ENCODE measurements around the gene DRC7.

The DRC7 gene, protein sequence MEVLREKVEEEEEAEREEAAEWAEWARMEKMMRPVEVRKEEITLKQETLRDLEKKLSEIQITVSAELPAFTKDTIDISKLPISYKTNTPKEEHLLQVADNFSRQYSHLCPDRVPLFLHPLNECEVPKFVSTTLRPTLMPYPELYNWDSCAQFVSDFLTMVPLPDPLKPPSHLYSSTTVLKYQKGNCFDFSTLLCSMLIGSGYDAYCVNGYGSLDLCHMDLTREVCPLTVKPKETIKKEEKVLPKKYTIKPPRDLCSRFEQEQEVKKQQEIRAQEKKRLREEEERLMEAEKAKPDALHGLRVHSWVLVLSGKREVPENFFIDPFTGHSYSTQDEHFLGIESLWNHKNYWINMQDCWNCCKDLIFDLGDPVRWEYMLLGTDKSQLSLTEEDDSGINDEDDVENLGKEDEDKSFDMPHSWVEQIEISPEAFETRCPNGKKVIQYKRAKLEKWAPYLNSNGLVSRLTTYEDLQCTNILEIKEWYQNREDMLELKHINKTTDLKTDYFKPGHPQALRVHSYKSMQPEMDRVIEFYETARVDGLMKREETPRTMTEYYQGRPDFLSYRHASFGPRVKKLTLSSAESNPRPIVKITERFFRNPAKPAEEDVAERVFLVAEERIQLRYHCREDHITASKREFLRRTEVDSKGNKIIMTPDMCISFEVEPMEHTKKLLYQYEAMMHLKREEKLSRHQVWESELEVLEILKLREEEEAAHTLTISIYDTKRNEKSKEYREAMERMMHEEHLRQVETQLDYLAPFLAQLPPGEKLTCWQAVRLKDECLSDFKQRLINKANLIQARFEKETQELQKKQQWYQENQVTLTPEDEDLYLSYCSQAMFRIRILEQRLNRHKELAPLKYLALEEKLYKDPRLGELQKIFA

DNA sequence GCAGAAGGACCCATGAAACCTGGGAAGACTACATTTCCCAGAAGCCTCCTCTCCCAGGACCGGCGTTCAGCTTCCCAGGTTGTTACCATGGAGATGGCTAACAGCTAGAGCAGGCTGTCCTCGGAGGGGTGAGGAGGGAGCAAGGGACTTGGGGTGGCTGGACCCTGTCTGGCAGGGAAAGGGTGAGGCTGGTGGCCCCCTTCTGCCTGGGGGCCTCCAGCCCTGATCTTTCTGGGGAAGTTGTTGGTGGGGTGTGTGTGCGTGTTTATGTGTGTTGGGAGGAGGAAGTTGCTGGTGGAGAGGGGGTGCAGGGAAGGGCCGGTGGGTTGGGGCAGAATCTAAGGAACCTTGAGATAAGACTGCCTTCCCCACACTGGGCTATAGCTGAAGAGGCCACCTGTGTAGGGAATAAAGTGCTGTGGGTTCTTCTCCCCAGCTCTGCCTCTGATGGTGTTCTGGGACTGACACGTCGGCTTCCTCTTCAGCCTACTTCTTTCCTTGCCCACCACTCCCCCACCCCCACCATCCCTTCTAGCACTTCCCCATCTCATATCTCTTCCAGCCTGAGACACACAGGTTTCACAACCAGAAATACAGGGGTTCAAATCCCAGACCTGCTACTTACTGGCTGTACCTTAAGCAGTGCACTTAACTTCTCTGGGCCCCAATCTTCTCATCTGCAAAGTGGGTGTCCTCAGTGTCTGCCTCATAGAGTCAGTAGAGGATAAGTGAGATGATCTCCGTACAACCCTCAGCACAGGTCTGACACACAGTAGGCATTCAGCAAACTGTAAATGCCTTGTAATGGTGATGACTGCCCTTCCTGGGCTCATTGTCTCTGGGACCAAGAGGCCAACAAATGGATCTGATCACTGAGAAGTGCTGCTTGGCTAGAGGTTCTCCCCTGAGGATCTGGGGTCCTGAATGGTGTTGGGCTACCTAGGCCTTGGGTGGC lies at the start of gene DRC7:
DRC7 (plus strand) TSS at position 82 of the 955 bp plus-strand sequence. CDS start 3,144 bp downstream, outside the sequence.
- peak; percentile 43 for DNase-seq

DNA sequence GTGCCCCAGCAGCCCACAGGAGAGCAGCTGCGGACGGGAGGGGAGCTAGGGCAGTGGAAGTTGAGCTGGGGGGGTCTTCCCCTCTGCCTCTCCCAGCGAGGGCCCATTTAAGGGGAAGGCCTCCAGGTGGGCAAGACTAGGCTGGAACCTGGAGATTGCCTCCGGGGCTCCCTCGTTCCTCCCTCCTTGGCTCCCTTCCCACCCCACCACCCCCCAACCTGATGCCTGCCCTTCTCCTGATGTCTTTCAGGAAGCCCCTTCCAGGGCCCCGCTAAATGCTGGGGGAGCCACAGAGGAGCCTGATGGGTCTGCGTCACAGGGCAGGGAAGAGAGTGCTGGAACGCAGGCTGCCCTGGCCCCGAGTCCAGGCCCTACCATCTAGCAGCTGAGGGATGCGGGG lies 49.4 kb upstream of the DRC7 start:
- DNase-seq: no peak

DNA sequence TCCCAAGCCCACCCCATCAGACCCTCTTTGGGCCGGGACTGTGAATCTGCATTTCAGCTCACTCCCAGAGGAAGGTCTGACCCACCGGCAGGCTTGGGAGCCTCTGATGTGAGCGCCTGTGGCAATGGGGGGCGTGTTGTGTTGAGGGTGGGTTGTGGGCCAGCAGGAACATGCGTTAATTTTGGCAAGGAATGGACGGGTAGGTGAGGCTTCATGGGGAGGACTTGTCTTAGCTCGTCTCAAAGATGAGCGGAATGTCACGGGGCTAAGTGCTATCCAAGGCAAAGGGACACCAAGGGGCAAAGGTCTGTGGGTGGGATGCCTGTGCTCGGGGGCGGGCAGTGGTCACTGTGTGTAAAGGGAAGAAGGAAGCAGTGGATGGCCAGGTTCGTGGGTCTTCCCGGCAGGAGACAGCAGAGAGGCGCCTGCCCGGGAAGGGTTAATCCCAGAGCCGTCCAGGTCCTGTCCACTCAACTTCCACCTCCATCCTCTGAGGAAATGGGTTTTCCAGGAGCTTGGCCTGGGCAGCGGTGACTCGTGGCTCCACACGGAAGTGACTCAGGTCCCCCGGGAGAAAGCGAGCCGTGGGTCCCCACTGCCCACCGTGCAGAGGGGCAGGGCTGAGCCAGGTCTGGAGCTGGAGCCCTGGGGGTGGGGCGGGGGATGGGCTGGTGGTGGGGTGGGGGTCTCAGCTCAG lies 48.8 kb upstream of the DRC7 start:
- no peak for DNase-seq

DNA sequence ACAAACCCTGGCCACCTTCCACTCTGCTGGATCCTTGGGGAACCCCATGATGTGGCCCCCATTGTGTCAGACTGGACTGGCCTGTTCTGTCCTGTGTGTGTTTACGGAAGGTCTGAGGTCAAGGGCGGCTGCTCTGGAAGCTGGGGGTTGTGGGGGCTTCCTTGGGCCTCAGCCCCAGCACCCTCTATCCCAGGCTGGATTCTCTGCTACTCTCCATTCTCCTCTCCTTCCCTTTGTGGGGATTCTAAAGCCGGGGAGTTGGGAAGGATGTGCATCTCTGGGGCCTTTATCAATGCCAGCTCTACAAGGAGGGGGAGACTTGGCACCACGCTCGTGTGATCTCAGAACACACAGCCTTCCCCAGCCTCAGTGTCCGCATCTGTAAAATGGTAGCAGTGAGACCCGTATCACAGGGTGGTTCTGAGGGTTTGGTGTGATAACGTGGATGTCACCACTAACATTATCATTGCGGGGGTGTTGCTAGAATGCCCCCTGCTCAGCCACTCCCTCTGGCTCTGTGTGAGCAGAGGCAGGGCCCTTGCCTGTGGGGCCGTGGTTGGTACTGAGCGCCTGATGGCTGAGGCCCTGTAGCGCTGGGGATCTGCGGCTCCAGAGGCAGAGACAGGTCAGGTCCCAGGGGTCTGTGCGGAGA lies 48.1 kb upstream of the DRC7 start:
- no peak for DNase-seq

DNA sequence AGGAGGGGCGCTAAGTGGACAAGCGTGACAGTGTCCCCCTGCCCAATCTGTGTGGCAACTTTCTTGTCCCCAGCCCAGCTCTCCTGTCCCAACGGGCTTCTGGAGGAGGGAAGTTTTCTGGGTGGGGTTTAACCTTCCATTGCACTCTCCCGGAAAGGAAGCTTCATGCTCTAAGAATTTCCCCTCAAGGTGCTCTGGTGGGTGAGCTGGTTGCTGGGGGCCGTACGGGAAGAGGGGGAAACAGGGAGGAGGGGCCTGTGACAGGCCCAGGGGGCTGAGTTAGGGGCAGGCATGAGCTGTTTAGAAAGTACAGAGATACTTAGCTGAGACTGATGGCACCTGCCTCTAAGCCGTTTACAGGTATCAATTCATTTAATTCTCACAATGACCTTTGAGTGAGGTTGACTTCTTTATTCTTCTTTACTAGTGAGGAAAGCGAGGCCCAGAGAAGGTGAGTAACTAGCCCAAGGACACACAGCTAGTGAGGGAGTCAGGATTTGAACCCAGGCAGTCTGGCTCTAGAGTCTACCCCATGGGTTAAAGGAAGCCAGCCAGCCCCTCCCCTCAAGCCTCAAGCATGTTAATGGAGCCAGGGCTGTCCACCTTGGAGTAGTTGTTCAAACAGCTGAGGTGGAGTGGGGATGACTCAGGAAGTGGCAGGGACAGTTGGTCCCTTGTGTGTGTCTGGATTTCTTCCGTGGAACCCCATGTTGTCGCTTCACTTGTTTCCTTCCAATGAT lies 47.3 kb upstream of the DRC7 start:
- DNase-seq: no peak

DNA sequence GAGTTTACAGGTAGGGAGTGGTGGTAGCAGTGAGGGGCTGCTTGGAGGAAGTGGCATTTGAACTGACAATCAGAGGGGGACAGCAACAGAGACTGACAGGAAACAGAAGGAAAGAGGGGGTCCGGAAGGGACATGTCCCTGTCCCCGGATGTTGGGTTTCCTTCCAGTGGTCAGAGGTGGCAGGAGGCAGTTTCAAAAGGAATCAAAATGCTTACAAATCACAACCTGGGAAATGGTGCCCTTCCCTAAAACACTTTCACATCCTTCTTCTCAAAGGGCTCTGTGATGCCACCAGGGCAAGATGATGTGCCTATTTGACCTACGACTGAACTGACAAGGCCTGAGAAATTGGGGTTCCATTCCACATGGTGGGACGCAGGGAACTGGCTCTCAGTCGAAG lies 46.5 kb upstream of the DRC7 start:
- no peak for DNase-seq

DNA sequence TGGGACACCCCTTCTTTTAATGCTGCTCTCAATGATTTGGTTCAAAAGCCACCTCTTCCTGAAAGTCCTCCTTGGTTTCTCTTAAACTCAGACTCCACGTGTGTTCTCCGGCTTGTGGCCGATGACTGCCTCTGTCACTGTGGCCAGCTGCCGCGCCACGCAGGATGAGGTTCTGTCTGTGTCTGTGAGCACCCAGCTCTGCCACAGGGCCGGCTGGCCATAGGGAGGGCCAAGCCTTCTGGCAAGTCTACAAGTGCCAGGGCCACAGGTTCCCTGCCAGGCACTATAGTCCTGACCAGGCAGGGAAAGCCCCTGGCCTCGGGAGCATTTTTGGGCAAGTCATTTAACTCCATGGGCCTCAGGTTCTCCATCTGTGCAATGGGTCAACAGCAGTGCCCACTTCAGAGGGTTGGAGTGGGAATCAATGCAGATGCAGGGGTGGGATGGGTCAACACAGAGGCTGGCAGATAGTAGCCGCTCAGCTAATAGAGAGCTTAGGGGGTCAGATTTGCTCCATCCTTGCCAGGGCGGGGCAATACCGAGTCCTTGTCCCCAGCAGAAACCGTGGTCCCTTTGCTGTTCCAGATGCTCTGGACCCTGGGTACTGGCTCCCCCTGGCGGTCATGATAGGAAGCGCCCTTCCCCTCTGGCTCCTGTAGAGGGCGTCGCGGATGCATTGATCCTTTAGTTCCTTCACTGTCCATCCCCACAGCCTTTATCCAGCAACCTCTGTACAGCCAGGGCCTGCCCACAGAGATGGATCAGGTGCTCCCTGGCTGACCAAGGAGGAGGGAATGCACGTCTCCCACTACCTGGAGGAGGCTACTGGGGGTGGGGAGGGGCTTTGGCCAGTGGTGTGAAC lies 45.8 kb upstream of the DRC7 start:
- DNase-seq: peak; percentile 39

DNA sequence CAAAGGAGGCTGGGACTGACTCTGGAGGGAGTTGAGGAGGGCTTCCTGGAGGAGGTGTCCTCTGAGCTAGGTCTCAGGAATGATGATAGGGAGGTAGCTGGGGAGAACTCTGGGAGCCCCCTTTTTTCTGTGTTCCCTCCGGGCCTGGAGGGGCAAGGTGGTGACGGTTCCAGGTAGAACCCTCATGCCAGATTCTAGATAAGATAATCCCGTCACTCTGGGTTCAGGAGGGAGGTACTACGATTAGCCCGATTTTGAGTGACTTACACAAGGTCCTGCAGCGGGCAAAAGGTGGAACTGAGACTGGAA lies 45.2 kb upstream of the DRC7 start:
- DNase-seq: no peak

DNA sequence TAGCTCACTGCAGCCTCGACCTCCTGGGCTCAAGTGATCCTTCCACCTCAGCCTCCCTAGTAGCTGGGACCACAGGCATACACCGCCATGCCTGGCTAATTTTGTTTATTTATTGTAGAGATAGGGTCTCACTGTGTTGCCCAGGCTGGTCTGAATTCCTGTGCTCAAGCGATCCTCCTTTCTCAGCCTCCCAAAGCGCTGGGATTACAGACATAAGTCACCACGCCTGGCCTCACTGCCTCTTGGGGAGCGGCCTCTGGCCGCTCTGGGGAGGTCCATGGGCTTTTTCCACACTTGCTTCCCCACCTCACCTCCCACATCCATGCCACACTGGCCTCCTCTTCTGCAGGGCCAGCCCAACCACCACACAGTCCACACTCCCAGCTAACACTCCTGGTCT lies 44.8 kb upstream of the DRC7 start:
- no peak for DNase-seq

DNA sequence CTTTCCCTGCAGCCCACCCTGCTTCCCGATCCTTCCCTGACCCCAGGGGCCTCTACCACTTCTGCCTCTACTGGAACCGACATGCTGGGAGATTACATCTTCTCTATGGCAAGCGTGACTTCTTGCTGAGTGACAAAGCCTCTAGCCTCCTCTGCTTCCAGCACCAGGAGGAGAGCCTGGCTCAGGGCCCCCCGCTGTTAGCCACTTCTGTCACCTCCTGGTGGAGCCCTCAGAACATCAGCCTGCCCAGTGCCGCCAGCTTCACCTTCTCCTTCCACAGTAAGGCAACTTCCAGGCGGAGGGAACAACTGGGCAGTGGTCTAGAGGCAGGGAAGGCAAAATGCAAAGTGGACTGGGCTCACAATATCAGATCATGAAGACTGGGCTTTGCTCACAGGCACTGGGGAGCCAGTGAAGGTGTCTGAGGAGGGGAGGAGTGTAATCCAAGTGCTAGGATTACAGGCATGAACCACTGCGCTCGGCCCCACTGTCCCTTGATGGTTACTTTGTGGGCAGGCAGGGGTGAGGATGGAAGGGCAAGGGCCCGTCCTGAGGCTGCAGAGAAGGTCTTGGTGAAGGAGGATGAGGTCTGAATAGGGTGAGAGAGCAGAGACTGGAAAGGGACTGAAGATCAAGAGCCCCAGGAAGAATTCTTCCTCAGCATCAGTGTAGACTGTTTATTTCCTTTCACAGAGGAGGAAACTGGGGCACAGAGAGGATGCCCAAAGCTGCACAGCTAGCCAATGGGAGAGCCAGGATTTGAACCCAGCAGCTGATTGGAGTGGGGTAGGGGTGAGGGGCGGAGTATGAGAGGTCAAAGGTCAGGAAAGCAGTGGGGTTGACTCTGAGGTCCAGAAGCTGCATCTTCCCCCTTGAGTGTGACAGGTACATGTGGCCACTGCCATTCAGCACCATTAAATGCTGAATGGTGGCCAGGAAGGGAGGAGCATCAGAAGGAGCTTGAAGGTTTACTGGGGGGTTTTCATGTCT lies 43.0 kb upstream of the DRC7 start:
- no peak for DNase-seq

DNA sequence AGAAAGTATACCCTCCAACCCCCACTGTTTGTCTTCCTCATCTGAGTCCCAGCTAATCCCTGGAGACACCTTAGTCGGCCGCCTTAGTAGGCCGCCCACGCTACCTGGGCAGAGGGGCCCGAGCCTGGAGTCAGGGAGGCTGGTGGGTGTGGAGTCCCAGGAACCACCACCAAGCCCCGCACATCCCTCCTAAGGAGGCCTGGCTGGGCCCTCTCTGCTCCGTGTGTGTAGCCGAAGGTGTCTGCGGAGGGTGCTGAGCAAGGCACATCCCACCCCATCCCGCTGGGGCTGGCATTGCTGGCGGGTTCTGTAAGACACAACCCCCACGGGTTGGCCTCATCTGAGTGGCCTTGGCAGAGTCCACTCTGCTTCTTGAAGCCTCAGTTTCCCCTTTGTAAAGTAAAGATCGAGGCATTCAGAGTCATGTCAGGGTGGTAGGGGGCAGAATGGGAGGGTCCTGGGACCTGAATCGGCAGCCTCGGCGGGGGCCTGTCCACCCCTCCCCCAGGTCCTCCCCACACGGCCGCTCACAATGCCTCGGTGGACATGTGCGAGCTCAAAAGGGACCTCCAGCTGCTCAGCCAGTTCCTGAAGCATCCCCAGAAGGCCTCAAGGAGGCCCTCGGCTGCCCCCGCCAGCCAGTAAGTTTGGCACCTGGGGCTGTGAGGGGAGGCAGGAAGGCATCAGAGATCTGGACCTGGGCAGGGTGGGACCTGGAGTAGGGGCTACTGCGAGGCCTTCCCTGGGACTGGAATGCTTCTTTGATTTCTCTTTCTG lies 41.7 kb upstream of the DRC7 start:
- no peak for DNase-seq

DNA sequence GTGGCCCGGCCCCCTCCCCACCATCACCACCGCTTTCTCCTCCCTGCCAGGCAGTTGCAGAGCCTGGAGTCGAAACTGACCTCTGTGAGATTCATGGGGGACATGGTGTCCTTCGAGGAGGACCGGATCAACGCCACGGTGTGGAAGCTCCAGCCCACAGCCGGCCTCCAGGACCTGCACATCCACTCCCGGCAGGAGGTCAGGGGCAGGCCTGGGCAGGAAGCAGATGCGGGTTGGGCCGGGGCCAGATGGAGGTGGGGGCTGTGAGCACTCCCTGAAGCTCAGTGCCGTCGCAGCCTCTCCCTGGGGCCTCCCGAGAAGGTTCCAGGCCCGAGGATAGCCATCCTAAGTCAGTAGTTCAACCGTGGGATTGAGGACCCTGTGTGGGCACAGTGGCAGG lies 40.7 kb upstream of the DRC7 start:
- no peak for DNase-seq

DNA sequence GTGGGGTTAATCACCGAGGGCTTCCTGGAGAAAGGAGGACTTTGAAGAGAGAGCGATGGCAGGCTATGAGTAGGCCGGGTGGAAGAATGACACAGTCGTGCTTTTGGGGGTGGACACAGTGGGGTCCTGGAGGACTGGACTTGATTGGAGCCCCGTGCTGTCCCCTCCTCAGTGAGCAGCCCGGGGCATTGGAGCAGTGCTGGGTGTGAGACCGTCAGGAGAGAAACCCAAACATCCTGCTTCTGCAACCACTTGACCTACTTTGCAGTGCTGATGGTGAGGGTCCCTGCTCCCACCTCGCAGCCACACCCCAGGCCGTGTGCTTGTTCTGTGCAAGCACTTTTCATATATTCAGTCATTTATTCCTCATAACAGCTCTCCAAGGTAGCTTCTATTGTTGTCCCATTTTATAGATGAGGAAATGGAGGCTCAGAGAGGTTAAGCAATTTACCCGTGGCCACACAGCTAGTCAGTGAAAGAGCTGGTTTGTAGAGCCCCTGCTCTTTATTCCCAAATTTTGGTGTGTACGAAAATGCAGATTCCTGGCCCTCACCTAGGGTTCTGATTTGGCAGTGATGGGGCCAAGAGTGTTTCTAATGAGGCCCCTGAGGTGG lies 38.2 kb upstream of the DRC7 start:
- DNase-seq: no peak

DNA sequence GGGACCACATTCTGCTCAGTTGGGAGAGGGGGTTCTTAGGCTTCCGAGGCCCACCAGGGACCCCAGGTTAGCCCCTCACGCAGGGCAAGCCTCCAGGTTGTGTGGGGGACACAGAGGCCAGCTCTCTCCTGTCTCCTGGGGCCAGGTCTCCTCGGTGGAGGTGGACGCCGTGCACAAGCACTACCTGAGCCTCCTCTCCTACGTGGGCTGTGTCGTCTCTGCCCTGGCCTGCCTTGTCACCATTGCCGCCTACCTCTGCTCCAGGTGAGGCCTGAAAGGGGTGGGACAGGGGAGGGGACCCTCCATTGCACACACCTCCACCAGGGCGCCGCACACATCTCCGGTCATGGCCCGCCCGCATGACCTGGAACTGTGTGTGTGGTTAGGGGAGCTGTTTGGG lies 37.4 kb upstream of the DRC7 start:
- DNase-seq: no peak

DNA sequence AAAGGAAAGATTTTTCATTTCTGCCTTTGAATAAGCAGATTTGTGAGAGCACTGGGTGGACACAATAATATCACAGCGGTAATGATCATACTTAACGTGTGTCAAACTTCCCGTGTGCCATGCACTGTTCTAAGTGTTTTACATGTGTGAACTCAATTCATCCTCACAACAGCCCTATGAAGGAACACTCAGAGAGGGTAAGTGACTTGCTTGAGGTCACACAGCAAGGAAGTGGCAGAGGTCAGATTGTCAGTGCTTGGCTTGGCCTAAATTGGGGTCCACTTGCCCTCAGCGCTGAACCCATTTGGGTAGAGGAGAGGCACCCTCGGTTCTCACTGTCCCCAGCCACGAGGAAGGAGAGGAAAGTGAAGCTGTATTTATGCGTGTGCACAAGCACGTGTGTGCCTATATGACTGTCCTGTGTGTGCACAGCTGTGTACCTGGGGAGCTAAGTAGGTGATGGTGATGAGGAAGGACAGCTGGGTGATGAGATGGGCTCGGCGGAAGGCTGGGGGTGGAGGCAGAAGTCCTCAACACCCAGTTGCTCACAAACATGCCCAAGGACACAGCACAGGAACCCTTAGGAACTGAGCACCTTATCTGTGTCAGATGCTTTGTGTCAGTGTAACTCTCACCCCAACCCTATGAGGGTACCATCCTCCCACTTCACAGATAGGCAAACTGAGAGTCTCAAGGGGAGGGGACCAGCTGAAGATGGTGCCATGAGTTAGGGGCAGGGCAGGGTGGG lies 36.3 kb upstream of the DRC7 start:
- no peak for DNase-seq

DNA sequence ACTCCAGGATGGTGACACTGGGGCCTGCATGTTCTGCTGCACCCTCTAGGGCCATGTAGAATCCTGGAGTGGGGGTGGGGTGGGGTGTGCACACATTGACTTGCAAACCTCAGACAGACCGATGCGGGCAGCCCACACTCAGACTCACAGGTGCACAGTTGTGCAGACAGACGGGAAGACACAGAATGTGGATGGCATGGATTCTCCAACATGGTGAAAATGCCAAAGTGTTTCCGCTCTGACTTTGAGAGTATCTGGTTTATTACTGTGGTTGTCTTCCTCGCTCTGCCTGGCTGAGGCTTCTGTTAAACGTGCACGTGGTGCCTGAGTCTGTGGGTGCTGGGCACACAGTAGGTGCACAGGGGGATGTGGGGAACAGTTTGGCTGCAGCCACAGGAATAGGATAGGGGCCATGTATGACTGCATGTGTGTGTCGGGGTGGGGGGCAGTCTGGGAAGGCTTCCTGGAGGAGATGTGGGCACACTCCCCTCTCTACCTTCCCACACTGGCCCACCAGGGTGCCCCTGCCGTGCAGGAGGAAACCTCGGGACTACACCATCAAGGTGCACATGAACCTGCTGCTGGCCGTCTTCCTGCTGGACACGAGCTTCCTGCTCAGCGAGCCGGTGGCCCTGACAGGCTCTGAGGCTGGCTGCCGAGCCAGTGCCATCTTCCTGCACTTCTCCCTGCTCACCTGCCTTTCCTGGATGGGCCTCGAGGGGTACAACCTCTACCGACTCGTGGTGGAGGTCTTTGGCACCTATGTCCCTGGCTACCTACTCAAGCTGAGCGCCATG lies 35.5 kb upstream of the DRC7 start:
- no peak for DNase-seq
